Cardiac fibroblast (primary cell): Measurements from ENCODE around the gene FN3K.

Experiments used
- DNase-seq, 2 donors: peaks; one replicate each; pipeline versions ENCODE4 v3.0.0 to v3.0.0-alpha.2; 2010; ENCODE audit warnings: low read depth in 2 of 2
- H3K4me3 ChIP-seq, 2 donors: replicated peaks in 1 of 2; 1 replicate in 1 of 2; 2 replicates in 1 of 2; pipeline ENCODE4 v1.5.1; 2011; ENCODE audit warnings: low read depth in 2 of 2, low read length in 2 of 2, mild to moderate bottlenecking in 2 of 2, moderate library complexity in 1 of 2
- TF ChIP-seq, protein P1 (sequence below): IDR thresholded peaks from one replicate; pipeline ENCODE4 v1.5.1; 2011; ENCODE audit warnings: low read depth, mild to moderate bottlenecking, low read length, inconsistent platforms

FN3K gene

DNA sequence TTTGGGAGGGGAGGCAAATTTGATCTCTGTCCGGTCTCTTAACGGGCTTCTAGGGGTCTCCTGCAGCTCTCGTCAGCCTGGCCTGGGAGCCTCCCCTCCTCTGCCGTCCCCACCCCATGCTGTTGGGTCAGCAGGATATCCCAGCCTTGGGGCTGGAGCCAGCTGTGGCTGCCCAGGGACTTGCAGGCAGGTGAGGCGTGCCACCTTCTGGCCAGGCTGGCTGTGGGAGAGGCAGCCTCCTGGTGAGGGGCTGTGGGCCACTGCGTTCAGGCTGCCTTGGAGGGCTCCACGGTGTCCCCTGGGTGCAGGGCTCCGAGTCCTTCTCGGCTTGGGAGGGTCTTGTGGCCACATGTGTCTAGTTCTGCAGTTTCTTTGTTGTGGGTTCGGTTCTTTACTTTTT lies 51.0 kb downstream of the FN3K start:
- H3K4me3 ChIP-seq, result no peak overlapping the region
- no peak for DNase-seq

DNA sequence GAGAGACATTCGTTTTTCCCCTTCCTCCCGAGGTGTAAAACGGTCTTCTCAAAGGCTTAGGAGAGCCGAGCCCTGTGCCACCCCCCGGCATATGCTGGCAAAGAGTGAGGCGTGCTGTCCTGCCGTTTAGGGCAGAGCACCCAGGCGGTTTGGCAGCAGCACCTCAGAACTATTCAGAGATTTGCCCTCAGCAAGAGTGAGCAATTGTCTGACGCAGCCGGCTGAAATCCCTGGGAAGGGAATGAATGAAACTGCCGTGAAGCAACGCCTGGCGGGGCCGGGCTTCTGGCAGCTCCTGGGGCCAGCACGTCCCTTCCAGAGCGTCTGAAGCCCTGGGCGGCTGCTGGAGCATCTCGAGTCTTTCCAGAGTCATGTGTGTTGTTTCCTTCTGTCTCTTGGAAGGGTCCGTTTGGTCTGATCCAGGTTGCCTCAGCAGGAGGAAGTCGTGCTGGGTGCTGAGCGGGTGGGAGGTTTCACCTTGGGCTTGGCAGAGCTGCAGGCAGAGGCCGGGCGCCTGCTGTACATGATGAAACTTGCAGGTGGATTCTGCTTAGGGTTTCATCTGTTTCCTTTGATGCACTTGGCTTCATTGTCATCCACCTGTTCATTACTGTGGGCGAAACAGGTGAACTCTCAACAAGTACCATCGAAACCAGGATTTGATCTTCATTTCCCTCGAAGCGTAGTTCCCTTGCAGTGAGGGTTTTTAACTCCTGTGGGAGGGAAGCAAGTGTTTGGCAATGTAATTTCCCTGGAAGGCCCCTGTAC lies 51.9 kb downstream of the FN3K start:
- DNase-seq, result no peak
- no peak overlapping the region for H3K4me3 ChIP-seq
- TF ChIP-seq, protein P1, sequence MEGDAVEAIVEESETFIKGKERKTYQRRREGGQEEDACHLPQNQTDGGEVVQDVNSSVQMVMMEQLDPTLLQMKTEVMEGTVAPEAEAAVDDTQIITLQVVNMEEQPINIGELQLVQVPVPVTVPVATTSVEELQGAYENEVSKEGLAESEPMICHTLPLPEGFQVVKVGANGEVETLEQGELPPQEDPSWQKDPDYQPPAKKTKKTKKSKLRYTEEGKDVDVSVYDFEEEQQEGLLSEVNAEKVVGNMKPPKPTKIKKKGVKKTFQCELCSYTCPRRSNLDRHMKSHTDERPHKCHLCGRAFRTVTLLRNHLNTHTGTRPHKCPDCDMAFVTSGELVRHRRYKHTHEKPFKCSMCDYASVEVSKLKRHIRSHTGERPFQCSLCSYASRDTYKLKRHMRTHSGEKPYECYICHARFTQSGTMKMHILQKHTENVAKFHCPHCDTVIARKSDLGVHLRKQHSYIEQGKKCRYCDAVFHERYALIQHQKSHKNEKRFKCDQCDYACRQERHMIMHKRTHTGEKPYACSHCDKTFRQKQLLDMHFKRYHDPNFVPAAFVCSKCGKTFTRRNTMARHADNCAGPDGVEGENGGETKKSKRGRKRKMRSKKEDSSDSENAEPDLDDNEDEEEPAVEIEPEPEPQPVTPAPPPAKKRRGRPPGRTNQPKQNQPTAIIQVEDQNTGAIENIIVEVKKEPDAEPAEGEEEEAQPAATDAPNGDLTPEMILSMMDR, result no peak

More for the DNA sequence above, 51.0 kb downstream of the FN3K start:
- TF ChIP-seq, protein P1, result no peak

DNA sequence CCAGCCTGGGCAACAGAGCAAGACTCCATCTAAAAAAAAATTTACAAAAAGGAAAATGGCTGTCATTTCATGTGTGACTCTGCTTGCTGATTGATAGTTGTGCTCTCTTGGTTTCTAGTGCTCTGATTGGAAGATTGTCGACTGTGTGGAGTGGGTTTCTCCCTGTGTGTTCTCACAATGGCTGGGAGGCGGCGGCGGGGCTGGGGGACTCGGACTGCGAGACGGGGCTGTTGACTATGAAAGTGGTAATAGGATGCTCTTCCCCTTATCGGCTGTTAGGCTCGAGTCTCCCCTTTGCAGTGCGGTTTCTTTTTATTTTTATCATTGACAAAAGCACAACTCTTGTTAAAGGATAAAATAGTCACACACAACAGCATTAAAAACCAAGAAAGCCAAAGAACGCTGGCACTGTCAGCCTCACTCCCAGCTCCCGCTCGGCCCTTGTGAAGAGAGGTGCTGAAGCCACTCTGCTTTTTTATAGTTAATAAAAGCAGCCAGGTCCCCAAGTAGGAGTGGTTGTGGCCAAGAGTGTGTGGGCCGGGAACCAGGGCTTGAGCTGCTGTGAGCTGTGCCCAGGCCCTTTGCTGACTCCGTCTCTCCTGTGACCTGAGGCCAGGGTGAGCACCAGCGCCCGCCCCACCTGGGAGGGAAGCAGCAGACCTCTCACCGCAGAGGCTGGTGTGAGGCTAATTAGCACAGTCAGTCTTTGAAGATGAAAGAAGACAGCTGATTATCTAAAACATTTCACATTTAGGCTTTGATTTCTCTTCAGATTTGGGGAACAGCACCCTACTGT lies 53.0 kb downstream of the FN3K start:
- no peak overlapping the region for H3K4me3 ChIP-seq
- TF ChIP-seq, protein P1, result no peak
- DNase-seq, result no peak

DNA sequence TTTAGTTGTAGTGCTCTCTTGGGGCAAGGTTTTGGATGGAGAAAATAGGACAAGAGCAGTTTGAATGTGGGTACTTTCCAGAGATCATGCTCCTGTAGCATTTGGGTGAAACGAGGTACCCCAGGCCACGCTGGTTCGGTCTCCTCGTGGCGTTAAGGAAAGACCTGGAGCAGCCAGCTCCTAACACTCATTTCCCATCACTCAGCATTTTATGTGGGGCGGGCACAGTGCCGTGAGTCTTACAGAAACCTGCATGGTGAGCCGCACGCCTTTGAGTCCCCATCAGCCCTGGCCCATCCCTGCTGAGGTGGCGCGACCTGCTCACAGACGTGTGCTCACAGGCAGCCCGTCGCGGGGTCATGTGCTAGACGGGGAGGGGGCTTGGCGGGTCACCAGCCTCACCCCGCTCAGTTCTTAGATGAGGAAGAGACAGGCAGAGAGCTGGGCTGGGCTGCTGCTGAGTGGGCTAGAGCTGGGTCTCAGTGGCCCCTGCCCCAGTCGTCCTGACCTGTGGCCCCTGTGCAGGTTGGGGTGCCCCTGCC lies 53.7 kb downstream of the FN3K start:
- TF ChIP-seq, protein P1, result no peak
- DNase-seq, result no peak
- no peak overlapping the region for H3K4me3 ChIP-seq

DNA sequence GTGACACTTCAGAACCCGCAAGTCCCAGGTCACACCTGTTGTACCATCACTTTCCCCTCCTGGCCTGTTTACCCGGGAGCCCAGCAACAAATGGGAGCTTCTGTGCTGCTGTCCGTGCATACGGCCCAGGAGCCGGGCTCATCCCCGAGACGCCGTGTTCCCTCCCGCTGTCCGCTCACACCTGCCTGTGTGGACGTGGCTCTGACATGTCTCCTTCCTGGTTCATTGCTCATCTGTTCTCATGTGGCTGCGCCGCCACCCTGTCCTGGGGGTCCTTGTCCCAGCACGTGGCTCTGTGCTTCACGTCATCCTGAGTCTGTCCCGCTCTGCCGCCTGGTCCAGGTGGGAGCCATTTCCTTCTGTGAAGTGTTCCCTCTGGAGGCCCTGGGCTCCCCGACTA lies 54.4 kb downstream of the FN3K start:
- no peak for DNase-seq
- TF ChIP-seq, protein P1, result no peak
- no peak overlapping the region for H3K4me3 ChIP-seq

DNA sequence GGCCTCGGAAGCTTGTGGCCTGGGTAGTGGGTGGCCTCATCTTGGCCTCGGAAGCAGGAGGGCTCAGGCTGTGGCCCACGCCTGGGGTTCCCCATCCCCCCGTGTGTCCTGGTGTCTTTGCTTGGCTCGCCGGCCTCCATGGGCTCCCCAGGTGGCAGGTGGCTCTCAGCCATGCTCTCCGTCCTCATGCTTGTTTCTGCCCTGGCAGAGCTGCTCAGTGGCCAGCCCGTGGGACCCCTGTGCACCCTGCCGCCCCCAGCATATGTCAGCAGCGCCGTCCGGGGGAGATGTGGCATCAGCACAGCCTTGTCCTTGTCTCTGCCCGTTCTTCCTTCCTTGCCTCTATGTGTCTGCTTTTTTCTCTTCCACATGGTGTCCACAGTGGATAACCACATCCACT lies 55.0 kb downstream of the FN3K start:
- TF ChIP-seq, protein P1, result no peak
- DNase-seq, result no peak
- no peak overlapping the region for H3K4me3 ChIP-seq
